NCI-H1417 treated with DMSO at 0.1 percent for 48 hours (cell line): Measurements from ENCODE around the gene MICALL2.
"Not testable (repeated sequence)": the region's sequence is repeated elsewhere in the genome, so short reads cannot be mapped to it uniquely, and the experiment has no call there.

Experiments used
- DNase-seq: peaks from one replicate; lab custom pipeline; 2025; lab: John Stamatoyannopoulos, UW

Gene MICALL2

GRCh38 chr7:1447551-1448244 lies 11.6 kb downstream of the MICALL2 start:
- DNase-seq, result no peak

GRCh38 chr7:1447112-1447511 lies 12.2 kb downstream of the MICALL2 start:
- DNase-seq, result no peak

GRCh38 chr7:1446620-1447032 lies 12.6 kb downstream of the MICALL2 start:
- peak; percentile 26 for DNase-seq

- not testable (repeated sequence) for DNase-seq
These were observed 13.2 kb downstream of the MICALL2 start for GRCh38 chr7:1446026-1446425.

- no peak for DNase-seq
These were observed 13.9 kb downstream of the MICALL2 start for GRCh38 chr7:1445341-1445740.

- no peak for DNase-seq
These were observed 14.3 kb downstream of the MICALL2 start for GRCh38 chr7:1444925-1445322.

GRCh38 chr7:1444214-1444924 lies 14.9 kb downstream of the MICALL2 start:
- DNase-seq, result no peak

- not testable (repeated sequence) for DNase-seq
These were observed 15.6 kb downstream of the MICALL2 start for GRCh38 chr7:1443587-1444200.

- no peak for DNase-seq
These were observed 16.7 kb downstream of the MICALL2 start for GRCh38 chr7:1442355-1443124.

GRCh38 chr7:1441615-1442354 lies 17.5 kb downstream of the MICALL2 start:
- no peak for DNase-seq

- DNase-seq, result no peak
These were observed 18.6 kb downstream of the MICALL2 start for GRCh38 chr7:1440620-1441019.

GRCh38 chr7:1439373-1440363 lies 19.6 kb downstream of the MICALL2 start:
- no peak for DNase-seq

- no peak for DNase-seq
These were observed 20.4 kb downstream of the MICALL2 start for GRCh38 chr7:1438821-1439220.

GRCh38 chr7:1438208-1438607 lies 21.1 kb downstream of the MICALL2 start:
- DNase-seq, result no peak

GRCh38 chr7:1437155-1437880 lies 22.0 kb downstream of the MICALL2 start:
- no peak for DNase-seq

- DNase-seq, result no peak
These were observed 22.7 kb downstream of the MICALL2 start for GRCh38 chr7:1436608-1437007.

GRCh38 chr7:1434891-1435670 lies 24.2 kb downstream of the MICALL2 start:
- no peak for DNase-seq

GRCh38 chr7:1434165-1434718 lies 25.0 kb downstream of the MICALL2 start:
- no peak for DNase-seq
